ENCODE data around the gene ELOVL2.
"Not testable (repeated sequence)": the region's sequence is repeated elsewhere in the genome, so short reads cannot be mapped to it uniquely, and the experiment has no call there.

Gene ELOVL2

DNA sequence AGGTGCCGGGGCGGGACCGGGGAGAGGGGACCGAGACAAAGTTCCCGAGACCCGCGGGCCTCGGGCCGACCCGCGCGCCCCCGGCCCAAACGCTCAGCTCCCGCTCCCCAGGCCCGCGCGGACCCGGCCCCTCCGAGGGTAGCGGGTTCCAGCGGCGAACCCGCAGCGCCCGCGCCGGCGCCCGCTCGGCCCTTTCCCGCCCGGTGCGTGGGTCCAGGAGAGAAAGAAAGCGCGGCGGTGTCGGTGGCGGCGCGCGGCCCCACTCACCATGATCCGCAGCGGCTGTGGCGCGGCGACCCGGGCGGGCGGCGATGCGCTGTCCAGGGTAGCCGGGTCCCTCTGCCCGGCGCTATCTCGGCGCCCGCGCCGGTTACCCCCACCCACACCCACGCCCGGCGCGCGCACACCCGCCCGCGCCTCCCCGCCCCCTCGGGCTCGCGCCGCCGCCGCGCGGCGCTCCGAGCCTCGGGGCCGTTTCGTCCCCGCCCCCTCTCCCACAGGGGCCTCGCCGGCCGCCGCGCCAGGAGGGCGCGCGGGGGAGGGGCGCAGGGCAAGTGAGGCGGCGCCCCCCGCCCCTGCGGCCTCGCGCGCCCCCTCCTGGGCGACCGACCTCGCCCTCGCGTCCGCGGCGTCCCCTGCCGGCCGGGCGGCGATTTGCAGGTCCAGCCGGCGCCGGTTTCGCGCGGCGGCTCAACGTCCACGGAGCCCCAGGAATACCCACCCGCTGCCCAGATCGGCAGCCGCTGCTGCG is at the start of gene ELOVL2:
Gene ELOVL2 (minus strand): TSS at position 345 of the 751 bp plus-strand sequence. CDS start 75 bp downstream, at position 270.
- Mint-ChIP-seq H3K27ac (no peak within 1 kb of the TSS), H3K27me3 (peaks cover 42 to 52% of the 10 kb centered on the region in 2 donors), H3K4me1 (peaks cover 14 to 17% of the 10 kb centered on the region in 2 donors), H3K4me3 (peak within 1 kb of the TSS; percentile 78 to 85), H3K9me3 (peaks cover 2 to 4% of the 10 kb centered on the region in 2 donors), H3K36me3 (peaks cover 5% of the 10 kb centered on the region in 2 donors)
- DNase-seq = no peak
- ATAC-seq (replicated peaks) = peak; percentile 62 to 84

DNA sequence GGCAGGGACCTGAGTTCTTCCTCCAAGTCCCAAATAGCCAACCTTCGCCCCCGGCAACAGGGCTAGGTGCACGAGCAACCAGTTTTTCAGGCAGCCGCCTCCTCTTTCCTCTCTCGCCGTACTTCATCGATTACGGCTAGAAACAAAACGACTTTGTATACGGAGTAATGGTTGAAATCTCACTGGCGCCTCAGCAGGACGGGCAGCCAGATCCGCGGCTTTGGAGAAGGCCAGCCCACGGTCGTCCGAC is 49.2 kb upstream of the ELOVL2 start:
- H3K27me3 Mint-ChIP-seq = peaks cover 0 to 8% of the 10 kb centered on the region in 2 donors
- H3K9me3 Mint-ChIP-seq = no peaks in the 10 kb centered on the region
- peaks cover 15 to 30% of the 10 kb centered on the region in 2 donors for H3K4me1 Mint-ChIP-seq
- peak overlapping the region; percentile 89 to 96 for H3K4me3 Mint-ChIP-seq
- ATAC-seq (replicated peaks) (peak; percentile 23 to 24), DNase-seq (no peak)
- H3K36me3 Mint-ChIP-seq = peaks cover 8 to 9% of the 10 kb centered on the region in 2 donors
- peak overlapping the region; percentile 98 for H3K27ac Mint-ChIP-seq

DNA sequence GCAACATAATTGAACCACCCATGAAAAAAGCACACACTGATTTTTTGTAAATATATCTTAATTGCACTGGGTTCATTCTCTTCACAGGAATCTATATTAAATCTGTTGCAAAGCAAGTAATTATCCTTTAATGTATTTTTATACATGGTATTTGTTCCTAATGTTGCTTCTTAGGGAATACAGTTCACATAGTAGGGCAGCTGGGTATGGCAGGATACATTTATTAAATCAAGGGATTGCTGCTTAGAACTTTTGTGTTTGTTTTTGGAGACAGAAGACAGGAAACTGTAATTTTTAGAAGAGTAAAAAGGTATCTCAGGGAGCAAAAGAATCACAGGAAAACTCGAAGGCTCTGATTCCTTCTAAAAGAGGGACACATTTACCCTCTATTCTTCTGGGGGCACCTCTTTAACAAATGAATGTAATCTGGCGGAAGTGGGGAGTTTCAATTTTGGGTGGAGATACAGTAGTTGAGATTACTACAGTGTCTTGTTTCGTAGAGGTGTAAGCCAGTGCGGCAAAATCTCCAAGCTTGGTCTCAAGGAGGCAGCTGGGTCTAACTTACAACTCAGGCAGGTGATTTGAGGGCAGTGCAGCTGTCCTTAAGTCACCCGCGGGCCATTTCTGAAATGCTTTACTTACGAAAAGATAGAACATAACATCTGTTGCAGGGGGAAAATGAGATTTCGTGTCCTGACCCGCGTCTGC is 48.7 kb upstream of the ELOVL2 start:
- Mint-ChIP-seq H3K9me3 (no peaks in the 10 kb centered on the region), H3K4me3 (peak overlapping the region; percentile 89 to 96), H3K36me3 (peaks cover 3 to 9% of the 10 kb centered on the region in 2 donors), H3K4me1 (peaks cover 15 to 30% of the 10 kb centered on the region in 2 donors), H3K27ac (peak overlapping the region; percentile 98), H3K27me3 (peaks cover 0 to 9% of the 10 kb centered on the region in 2 donors)
- peak; percentile 37 to 44 for ATAC-seq (replicated peaks)
- peak; percentile 31 for DNase-seq

- DNase-seq; H3K4me3 Mint-ChIP-seq; H3K27me3 Mint-ChIP-seq; ATAC-seq (replicated peaks); H3K27ac Mint-ChIP-seq; H3K9me3 Mint-ChIP-seq; H3K36me3 Mint-ChIP-seq: not testable (repeated sequence)
- peaks cover 12 to 25% of the 10 kb centered on the region in 2 donors for H3K4me1 Mint-ChIP-seq
Observed at GRCh38 chr6:11091141-11091540, 47.0 kb upstream of the ELOVL2 start.

GRCh38 chr6:11089695-11090094 is 45.6 kb upstream of the ELOVL2 start:
- Mint-ChIP-seq H3K27me3 (peaks cover 1 to 9% of the 10 kb centered on the region in 2 donors), H3K36me3 (no peaks in the 10 kb centered on the region), H3K4me1 (peaks cover 7 to 14% of the 10 kb centered on the region in 2 donors), H3K9me3 (no peaks in the 10 kb centered on the region), H3K27ac (no peak overlapping the region), H3K4me3 (no peak overlapping the region)
- ATAC-seq (replicated peaks) (no peak), DNase-seq (no peak)

DNA sequence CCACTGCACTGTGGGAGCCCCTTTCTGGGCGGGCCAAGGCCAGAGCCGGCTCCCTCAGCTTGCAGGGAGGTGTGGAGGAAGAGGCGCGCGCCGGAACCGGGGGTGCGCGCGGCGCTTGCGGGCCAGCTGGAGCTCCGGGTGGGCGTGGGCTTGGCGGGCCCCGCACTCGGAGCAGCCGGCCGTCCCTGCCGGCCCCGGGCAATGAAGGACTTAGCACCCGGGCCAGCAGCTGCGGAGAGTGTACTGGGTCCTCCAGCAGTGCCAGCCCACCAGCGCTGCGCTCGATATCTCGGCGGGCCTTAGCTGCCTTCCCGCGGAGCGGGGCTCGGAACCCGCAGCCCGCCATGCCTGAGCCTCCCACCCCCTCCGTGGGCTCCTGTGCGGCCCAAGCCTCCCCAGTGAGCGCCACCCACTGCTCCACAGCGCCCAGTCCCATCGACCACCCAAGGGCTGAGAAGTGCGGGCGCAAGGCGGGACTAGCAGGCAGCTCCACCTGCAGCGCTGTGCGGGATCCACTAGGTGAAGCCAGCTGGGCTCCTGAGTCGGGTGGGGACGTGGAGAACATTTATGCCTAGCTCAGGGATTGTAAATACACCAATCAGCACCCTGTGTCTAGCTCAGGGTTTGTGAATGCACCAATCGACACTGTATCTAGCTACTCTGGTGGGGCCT is 43.2 kb upstream of the ELOVL2 start:
- H3K27me3 Mint-ChIP-seq = peaks cover 9 to 14% of the 10 kb centered on the region in 2 donors
- H3K4me3 Mint-ChIP-seq; ATAC-seq (replicated peaks); H3K27ac Mint-ChIP-seq; H3K4me1 Mint-ChIP-seq; H3K9me3 Mint-ChIP-seq; H3K36me3 Mint-ChIP-seq; DNase-seq: not testable (repeated sequence)

- Mint-ChIP-seq H3K27me3 (peaks cover 9 to 14% of the 10 kb centered on the region in 2 donors), H3K4me3 (no peak overlapping the region), H3K4me1 (no peaks in the 10 kb centered on the region), H3K27ac (no peak overlapping the region), H3K36me3 (no peaks in the 10 kb centered on the region), H3K9me3 (no peaks in the 10 kb centered on the region)
- DNase-seq = no peak
- no peak for ATAC-seq (replicated peaks)
Observed at GRCh38 chr6:11085758-11086435, 41.8 kb upstream of the ELOVL2 start.

DNA sequence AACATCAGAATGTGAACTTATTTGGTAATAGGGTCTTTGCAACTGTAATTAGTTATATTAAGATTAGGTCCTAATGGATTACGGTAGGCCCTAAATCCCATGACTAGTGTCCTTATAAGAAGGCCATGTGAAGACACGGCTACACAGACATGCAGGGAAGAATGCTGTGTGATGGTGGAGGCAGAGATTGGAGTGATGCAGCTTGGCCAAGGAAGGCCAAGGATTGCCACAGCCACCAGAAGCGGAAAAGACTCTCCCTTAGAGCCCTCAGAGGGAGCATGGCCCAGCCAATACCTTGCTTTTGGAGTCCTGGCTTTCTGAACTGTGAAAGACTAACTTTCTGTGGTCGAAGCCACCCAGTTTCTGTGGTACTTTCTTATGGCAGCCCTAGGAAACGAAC is 39.9 kb upstream of the ELOVL2 start:
- Mint-ChIP-seq H3K27ac (no peak overlapping the region), H3K27me3 (peaks cover 13 to 15% of the 10 kb centered on the region in 2 donors), H3K4me3 (no peak overlapping the region), H3K9me3 (peaks cover 0 to 2% of the 10 kb centered on the region in 2 donors), H3K36me3 (no peaks in the 10 kb centered on the region), H3K4me1 (no peaks in the 10 kb centered on the region)
- ATAC-seq (replicated peaks) (no peak), DNase-seq (no peak)

- no peak overlapping the region for H3K4me3 Mint-ChIP-seq
- DNase-seq = no peak
- H3K4me1 Mint-ChIP-seq = no peaks in the 10 kb centered on the region
- no peaks in the 10 kb centered on the region for H3K36me3 Mint-ChIP-seq
- H3K9me3 Mint-ChIP-seq = peaks cover 0 to 2% of the 10 kb centered on the region in 2 donors
- ATAC-seq (replicated peaks) = no peak
- no peak overlapping the region for H3K27ac Mint-ChIP-seq
- H3K27me3 Mint-ChIP-seq = peaks cover 8 to 15% of the 10 kb centered on the region in 2 donors
Observed at GRCh38 chr6:11083491-11083890, 39.4 kb upstream of the ELOVL2 start.

GRCh38 chr6:11080296-11080695 is 36.2 kb upstream of the ELOVL2 start:
- no peak for ATAC-seq (replicated peaks)
- no peak overlapping the region for H3K4me3 Mint-ChIP-seq
- no peak overlapping the region for H3K27ac Mint-ChIP-seq

DNA sequence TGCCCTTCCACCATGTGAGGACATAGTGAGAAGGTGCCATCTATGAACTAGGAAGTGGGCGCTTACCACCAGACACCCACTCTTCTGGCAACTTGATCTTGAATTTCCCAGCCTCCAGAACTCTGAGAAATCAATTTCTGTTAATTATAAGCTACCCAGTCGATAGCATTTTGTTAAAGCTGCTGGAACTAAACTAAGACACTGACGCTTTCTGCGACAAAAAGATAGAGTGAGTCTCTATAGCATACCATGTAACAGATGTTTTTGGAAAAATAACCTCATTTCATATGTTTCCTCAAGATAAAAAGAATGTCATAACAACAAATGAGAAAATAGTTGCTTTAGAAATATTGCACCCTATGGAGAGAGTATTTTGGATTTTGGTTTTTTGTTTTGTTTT is 34.2 kb upstream of the ELOVL2 start:
- peaks cover 0 to 2% of the 10 kb centered on the region in 2 donors for H3K9me3 Mint-ChIP-seq
- peaks cover 0 to 7% of the 10 kb centered on the region in 2 donors for H3K27me3 Mint-ChIP-seq
- H3K4me3 Mint-ChIP-seq = no peak overlapping the region
- H3K4me1 Mint-ChIP-seq = no peaks in the 10 kb centered on the region
- H3K36me3 Mint-ChIP-seq = no peaks in the 10 kb centered on the region
- no peak overlapping the region for H3K27ac Mint-ChIP-seq
- ATAC-seq (replicated peaks) = no peak
- DNase-seq = no peak

More at GRCh38 chr6:11080296-11080695, 36.2 kb upstream of the ELOVL2 start:
- Mint-ChIP-seq H3K4me1 (no peaks in the 10 kb centered on the region), H3K36me3 (no peaks in the 10 kb centered on the region), H3K27me3 (peaks cover 5 to 15% of the 10 kb centered on the region in 2 donors), H3K9me3 (peaks cover 0 to 2% of the 10 kb centered on the region in 2 donors)
- DNase-seq = no peak

DNA sequence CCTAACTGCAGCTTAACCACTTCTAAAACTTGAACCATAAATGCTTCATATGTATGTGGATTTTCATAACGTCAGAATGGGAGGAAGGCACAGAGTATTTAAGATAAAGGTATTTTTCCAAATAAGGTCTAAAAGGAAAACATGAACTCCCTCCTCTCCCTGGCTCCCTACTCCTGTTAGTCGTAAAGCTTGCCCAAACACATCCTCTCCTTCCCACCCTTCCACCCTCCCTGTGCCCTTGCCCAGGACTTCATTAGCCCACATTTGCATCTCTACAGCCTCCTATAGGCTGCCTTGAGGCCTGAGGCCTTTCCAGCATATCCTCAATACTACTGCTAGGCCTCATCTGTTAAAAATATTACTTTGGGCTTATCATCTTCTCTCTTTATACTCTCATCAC is 32.4 kb upstream of the ELOVL2 start:
- ATAC-seq (replicated peaks) (no peak), DNase-seq (no peak)
- Mint-ChIP-seq H3K27ac (no peak overlapping the region), H3K4me3 (no peak overlapping the region), H3K36me3 (no peaks in the 10 kb centered on the region), H3K27me3 (peaks cover 5 to 7% of the 10 kb centered on the region in 2 donors), H3K9me3 (peaks cover 0 to 2% of the 10 kb centered on the region in 2 donors), H3K4me1 (no peaks in the 10 kb centered on the region)

DNA sequence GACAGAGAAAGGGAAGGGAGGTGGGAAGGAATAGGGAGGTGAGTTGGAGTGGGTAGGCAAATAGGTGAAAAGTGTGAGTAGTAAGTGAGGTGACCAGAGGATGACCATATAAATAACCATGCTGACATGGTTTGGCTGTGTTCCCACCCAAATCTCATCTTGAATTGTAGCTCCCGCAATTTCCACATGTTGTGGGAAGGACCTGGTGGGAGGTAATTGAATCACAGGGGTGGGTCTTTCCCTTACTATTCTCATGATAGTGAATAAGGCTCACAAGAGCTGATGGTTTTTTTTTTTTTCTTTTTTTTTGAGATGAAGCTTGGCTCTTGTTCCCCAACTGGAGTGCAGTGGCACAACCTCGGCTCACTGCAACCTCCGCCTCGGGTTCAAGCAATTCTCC is 28.0 kb upstream of the ELOVL2 start:
- H3K4me1 Mint-ChIP-seq = no peaks in the 10 kb centered on the region
- H3K9me3 Mint-ChIP-seq = no peaks in the 10 kb centered on the region
- H3K4me3 Mint-ChIP-seq = no peak overlapping the region
- ATAC-seq (replicated peaks) (no peak), DNase-seq (no peak)
- no peaks in the 10 kb centered on the region for H3K36me3 Mint-ChIP-seq
- peaks cover 6 to 8% of the 10 kb centered on the region in 2 donors for H3K27me3 Mint-ChIP-seq
- no peak overlapping the region for H3K27ac Mint-ChIP-seq

DNA sequence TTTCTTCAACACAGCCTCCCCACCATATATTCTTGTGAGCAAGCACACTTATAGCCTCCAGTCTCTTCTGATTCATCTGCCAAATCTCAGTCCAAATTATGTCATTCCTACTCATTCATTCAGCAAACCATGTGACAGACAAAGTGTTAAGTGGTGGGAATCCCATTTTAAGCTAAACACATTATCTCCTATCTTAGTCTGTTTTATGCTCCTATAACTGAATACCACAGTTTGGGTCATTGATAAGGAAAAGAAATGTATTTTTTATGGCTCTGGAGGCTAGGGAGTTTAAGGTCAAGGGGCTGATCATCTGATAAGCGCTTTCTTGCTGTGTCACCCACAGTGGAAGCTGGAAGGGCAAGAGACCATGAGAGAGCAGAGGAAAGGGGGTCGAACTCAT is 25.7 kb upstream of the ELOVL2 start:
- Mint-ChIP-seq H3K36me3 (no peaks in the 10 kb centered on the region), H3K27me3 (peaks cover 6 to 8% of the 10 kb centered on the region in 2 donors), H3K27ac (no peak overlapping the region), H3K4me1 (no peaks in the 10 kb centered on the region), H3K9me3 (no peaks in the 10 kb centered on the region), H3K4me3 (no peak overlapping the region)
- DNase-seq (no peak), ATAC-seq (replicated peaks) (no peak)

All from stimulated activated naive B cell treated with anti-CD40 and anti-IgM and Interleukin-4, amounts not matched to agents 10 μg/mL and 1 μg/mL and 100 μg/mL, for 72 hours (primary cell).